Gastrocnemius medialis (tissue), 4 donors: ENCODE data around the gene ADAMTS14.

ENCODE experiments used
- POLR2A ChIP-seq, 2 donors: fragments of 450-650 bp; IDR thresholded peaks; one replicate each; pipeline ENCODE4 v1.6.1; 2017; ENCODE audit warnings: antibody characterized with exemption in 2 of 2, mild to moderate bottlenecking in 2 of 2, moderate library complexity in 2 of 2
- TF ChIP-seq, protein P1 (sequence below), 5 experiments: fragments of 450-650 bp in 3 of 5; fragments of 200-600 bp in 2 of 5; sonication (generic) in 2 of 5; IDR thresholded peaks in 4 of 5; conservative IDR thresholded peaks in 1 of 5; 1 replicate in 4 of 5; 2 replicates in 1 of 5; pipeline ENCODE4 v1.5.1; 2016 to 2019; ENCODE audit warnings: antibody characterized with exemption in 5 of 5, mild to moderate bottlenecking in 3 of 5, moderate library complexity in 3 of 5

GRCh38 chr10:70811881-70812280 is 139.6 kb downstream of the ADAMTS14 start:
- TF ChIP-seq POLR2A (IDR thresholded peaks at IDR 0.05): no peak
- TF ChIP-seq, protein P1, sequence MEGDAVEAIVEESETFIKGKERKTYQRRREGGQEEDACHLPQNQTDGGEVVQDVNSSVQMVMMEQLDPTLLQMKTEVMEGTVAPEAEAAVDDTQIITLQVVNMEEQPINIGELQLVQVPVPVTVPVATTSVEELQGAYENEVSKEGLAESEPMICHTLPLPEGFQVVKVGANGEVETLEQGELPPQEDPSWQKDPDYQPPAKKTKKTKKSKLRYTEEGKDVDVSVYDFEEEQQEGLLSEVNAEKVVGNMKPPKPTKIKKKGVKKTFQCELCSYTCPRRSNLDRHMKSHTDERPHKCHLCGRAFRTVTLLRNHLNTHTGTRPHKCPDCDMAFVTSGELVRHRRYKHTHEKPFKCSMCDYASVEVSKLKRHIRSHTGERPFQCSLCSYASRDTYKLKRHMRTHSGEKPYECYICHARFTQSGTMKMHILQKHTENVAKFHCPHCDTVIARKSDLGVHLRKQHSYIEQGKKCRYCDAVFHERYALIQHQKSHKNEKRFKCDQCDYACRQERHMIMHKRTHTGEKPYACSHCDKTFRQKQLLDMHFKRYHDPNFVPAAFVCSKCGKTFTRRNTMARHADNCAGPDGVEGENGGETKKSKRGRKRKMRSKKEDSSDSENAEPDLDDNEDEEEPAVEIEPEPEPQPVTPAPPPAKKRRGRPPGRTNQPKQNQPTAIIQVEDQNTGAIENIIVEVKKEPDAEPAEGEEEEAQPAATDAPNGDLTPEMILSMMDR (IDR thresholded peaks at IDR 0.05 in 4 of 5, conservative IDR thresholded peaks at IDR 0.05 in 1 of 5): no peak
